Superior temporal gyrus (tissue), 1 donor: ENCODE measurements around the gene NEURL2.
A peak's percentile ranks its signal among the peaks of the same experiment; 100 is the strongest.
"Not testable (repeated sequence)": the region's sequence is repeated elsewhere in the genome, so short reads cannot be mapped to it uniquely, and the experiment has no call there.

Experiments used
- DNase-seq: peaks from one replicate; pipeline ENCODE4 v3.0.0-alpha.2; 2016; ENCODE audit errors: extremely low spot score

The NEURL2 gene

DNA sequence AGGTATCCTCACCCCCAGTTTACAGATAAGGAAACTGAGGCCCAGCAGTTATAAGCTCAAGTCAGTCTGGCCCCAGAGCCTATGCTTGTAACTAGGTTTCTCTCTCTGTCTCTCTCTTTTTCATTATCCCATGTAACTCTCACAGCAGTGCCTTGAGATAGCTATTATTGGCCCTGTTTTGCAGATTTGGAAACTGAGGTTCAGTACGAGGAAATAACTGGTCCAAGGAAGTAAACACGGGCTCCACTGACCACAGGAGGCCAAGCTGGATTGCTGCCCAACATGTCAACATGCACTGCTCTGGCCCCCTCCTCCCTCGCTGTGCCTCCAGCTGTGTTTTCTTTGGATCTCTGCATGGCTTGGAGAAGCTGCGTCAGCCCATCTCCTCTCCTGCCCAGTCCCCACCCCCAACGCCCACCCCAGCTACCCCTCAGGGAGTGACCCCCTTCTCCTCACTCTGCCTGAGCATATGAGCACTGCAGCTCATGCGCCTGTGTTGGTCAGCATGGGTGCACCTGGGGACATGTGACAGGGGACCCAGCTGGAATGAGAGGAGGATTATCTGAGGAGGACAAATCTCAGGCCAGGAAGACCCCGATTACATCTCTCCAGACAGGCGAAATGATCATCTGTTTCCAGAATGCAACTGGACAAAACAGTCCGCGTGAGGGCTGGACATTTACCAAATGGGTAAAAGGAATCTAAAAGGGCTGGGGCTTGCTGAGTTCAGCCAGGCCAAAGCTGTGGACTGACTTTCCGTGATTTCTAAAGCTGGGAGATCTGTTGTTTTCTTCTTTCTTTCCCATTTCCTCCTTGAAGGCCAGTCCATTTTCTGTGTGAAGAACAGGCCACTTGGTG, 28.8 kb upstream of the NEURL2 start:
- no peak for DNase-seq

DNA sequence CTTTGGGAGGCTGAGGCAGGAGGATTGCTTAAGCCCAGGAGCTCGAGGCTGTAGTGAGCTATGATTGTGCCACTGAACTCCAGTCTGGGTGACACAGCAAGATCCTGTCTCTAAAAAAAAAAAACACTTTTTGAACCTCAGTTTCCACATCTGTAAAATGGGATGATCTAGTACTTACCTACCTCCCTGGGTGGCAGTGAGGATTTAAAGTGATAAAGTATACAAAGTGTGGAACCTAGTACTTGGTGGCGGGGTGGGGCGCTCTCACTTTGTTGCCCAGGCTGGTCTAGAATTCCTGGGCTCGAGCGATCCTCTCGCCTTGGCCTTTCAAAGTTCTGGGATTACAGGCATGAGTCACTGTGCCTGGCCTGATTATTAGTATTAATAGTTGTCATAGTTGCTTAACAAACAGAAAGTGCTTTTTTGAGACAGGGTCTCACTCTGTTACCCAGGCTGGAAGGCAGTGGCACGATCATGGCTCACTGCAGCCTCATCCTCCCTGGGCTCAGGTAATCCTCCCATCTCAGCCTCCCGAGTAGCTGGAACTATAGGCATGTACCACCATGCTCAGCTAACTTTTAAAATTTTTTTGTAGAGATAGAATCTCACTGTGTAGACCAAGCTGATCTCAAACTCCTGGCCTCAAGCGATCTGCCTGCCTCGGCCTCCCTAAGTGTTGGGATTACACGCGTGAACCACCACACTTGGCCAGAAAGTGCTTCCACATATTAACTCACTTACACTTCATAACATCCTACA, 27.9 kb upstream of the NEURL2 start:
- no peak for DNase-seq

DNA sequence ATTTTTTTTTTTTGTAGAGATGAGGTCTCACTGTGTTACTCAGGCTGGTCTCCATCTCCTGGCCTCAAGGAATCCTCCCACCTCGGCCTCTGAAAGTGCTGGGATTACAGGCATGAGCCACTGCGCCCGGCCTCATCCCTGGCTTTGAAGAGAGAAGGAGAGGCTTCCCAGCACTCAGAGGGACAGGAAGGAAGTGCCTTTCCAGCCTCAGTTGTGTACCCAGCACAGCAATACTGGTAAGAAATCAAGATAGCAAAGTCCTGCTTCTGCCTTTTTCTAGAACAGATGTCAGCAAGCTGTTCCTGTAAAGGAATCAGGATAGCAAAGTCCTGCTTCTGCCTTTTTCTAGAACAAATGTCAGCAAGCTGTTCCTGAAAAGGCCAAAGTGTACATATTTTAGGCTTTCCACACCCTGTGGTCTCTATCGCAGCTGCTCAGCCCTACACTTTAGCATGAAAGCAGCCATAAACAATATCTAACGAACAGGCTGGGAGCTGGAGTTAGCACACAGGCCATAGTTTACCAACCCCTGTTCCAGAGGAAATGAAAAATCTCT, 27.3 kb upstream of the NEURL2 start:
- no peak for DNase-seq

GRCh38 chr20:45917790-45918141, 26.8 kb upstream of the NEURL2 start:
- peak; percentile 44 for DNase-seq

GRCh38 chr20:45913116-45913515, 22.1 kb upstream of the NEURL2 start:
- no peak for DNase-seq

DNA sequence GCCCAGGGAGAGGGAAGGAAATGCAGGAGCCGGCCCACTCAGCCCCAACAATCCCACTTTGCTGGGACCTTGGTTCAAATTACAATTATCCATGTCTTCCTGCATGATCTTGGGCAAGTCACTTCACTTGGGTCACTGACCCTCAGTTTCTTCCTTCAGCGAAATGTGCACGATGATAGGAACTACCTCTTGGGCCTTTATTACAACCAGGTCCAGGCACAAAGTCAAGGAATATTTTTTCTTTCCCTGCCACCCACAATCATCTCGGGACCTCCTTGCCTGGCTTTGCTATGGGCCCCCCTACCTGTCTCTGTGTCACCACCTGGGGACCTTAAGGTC, 21.3 kb upstream of the NEURL2 start:
- DNase-seq: no peak

- DNase-seq: peak; percentile 38
Measured at GRCh38 chr20:45911486-45912343, 20.7 kb upstream of the NEURL2 start, which contains the start of gene PLTP. Gene PLTP (minus strand): TSS chr20:45912155. CDS start chr20:45911452, 703 bp downstream.

DNA sequence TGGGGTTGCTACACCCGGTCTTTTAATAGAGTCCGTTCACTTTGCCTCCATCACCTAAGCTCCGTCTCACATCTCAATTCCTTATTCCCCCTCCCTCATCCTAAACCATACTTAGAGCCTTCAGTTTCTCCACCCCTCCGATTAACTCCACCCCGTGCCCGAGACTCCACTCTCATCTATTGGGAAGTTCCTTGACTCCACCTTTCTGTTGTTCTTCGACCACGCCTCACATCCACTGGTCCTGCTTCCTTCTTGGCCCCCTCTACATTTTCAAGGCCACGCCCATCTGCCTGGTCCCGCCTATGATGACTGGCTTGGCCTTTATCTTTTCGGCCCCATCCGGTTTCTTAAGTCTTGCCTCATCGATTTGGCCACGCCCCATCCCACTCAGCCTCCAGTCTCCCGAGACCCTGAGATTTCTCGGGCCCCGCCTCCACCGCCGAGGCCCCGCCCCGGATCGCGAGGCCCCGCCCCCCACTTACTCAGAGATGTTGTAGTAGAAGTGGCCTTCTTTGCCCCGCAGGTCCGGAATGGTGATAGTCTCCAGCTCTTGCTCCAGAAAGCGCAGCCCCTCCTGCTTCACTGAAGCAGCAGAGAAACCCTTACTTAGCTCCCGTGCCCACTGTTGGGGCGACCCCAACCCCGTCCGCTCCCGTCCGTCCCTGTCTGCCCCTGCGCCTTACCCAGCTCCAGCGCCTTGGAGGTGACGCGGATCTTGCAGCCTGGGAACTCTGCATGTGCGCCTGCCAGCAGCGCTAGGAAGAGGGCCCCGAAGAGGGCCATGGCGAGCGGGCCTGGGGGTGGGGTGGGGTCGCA, 19.9 kb upstream of the NEURL2 start:
- peak; percentile 71 for DNase-seq

GRCh38 chr20:45909817-45910669, 19.0 kb upstream of the NEURL2 start:
- no peak for DNase-seq

- no peak for DNase-seq
Measured at GRCh38 chr20:45909336-45909808, 18.4 kb upstream of the NEURL2 start.

DNA sequence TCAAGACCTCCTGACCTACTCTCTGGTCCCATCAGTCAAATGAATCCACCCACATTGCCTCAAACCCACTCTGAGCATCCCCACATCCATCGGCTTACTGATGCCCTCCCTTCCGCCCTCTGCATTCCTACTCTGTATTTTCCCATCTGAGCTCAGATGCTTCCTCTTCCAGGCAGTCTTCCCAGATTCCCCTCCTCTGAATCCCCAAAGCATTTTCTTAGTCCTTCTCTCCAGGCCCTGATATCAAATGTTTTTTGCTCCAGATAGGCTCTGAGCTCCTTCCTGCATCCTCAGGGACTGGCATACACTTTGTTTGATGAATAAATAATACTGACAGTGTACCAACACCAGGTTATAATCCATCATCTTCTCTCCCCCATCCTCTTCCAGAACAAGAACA, 17.1 kb upstream of the NEURL2 start:
- no peak for DNase-seq

DNA sequence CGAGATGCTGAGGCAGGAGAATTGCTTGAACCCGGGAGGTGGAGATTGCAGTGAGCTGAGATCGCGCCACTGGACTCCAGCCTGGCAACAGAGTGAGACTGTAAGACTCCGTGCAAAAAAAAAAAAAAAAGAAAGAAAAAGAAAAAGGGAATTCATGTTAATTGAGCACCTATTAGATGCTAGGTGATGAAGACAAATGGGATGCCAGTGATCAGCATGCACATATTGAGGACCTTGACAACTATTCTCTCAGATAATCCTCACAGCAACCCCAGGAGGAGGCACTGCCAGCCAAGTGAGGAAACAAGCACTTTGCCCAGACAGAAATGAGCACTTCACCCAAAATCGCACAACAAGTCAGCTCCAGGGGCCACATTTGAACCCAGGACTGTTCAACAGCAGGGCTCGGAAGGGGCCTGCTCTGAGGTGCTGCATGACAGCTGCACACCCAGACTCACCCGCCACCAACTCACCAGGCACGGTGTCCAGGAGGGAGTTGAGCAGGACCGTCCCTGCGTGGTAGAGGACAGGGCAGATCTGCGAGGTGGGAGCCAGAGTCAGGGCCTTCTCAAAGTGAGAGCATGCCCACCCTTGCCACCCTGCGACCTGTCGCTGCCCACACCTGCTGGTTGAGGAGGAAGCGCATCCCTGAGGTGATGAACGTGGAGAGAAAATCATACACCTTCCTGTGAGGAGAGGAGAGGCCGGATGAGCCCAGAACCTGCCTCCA, 16.4 kb upstream of the NEURL2 start:
- no peak for DNase-seq

- no peak for DNase-seq
Measured at GRCh38 chr20:45905505-45906079, 14.6 kb upstream of the NEURL2 start.

- no peak for DNase-seq
Measured at GRCh38 chr20:45904583-45905504, 13.8 kb upstream of the NEURL2 start.

GRCh38 chr20:45902199-45902701, 11.2 kb upstream of the NEURL2 start:
- no peak for DNase-seq

DNA sequence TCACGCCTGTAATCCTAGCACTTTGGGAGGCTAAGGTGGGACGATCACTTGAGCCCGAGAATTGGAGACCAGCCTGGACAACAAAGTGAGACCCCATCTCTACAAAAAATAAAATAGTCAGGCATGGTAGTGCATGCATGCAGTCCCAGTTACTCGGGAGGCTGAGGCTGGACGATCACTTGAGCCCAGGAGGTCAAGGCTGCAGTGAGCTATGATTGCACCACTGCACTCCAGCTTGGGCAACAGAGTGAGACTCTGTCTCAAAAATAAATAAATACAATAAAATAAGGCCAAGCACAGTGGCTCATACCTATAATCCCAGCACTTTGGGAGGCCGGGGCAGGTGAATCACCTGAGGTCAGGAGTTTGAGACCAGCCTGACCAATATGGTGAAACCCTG, 10.3 kb upstream of the NEURL2 start:
- not testable (repeated sequence) for DNase-seq

DNA sequence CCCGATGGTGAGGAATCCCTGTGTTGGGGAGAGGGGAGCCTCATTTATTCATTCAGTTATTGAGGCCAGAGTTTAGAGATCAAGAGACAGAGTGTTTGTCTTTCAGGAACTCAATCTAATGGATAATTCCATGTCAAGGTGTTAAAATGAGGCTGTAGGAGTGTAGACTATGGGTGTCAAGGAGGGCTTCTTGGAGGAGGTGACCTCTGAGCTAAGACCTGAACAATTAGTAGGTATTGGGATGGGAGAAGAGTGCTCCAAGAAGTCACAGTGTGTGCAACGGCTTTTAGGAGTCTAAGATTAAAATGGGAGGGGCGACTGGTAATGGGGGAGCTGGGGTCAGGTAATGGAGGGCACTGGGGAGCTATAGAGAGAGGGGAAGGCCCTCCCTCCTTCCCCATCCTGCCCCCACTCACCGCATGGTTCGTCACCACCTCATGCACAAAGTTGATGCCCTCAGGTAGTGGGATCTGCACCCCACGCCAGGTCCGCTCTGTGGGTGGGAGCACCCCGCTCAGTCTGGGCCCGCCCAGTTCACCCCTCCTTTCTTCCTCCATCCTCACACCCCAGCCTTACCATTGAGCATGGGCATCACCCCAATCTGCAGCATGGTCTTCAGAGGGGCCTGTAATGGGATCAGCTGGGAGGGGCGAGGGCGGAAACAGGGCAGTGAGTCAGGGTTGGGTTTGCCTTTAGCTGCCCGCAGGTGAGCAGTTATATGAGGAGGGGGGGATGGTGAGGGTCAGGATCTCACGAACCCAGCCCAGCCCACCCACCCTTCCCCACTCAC, 8.2 kb upstream of the NEURL2 start:
- DNase-seq: no peak
